HFFc6 (cell line): Measurements from ENCODE around the gene PFKFB1. TPM values are rescaled to one million over a fixed set of nuclear protein-coding genes. Genes with fewer than 3 reads are reported as not detected.

Experiments
- DNase-seq: peaks from one replicate; pipeline ENCODE4 v3.0.0-alpha.2; 2018
- H3K27ac Mint-ChIP-seq: 2 replicates; pipeline ENCODE4 v1.8.0; 2020; ENCODE audit warnings: mild to moderate bottlenecking, mixed read lengths
- H3K27me3 Mint-ChIP-seq: 2 replicates; pipeline ENCODE4 v1.8.0; 2021; ENCODE audit warnings: mild to moderate bottlenecking, moderate library complexity, mixed read lengths; ENCODE audit not compliant: insufficient read depth
- H3K36me3 Mint-ChIP-seq: 2 replicates; pipeline ENCODE4 v1.8.0; 2021; ENCODE audit warnings: low read depth, mixed read lengths
- H3K4me1 Mint-ChIP-seq: 2 replicates; pipeline ENCODE4 v1.8.0; 2020; ENCODE audit warnings: low read depth, mixed read lengths
- H3K4me3 Mint-ChIP-seq: 2 replicates; pipeline ENCODE4 v1.8.0; 2020; ENCODE audit warnings: mild to moderate bottlenecking, moderate library complexity, mixed read lengths
- H3K9me3 Mint-ChIP-seq: 2 replicates; pipeline ENCODE4 v1.8.0; 2020; ENCODE audit warnings: mild to moderate bottlenecking, mixed read lengths
- total RNA-seq, 6 experiments: library from RNA; stranded (reverse); fragmentation: NEBNext Ultra II Directional; extraction: Animal tissue kit (Norgen Biotek cat#: 25700); gene quantifications; 2 replicates in 1 of 6; 3 replicates in 5 of 6; pipeline ENCODE4 v1.2.3, GENCODE V29; 2021
- TF ChIP-seq, protein P1 (sequence below): fragments of 200-600 bp; sonication (generic); IDR thresholded peaks from 2 replicates; pipeline ENCODE4 v1.5.0; 2021; ENCODE audit warnings: antibody characterized with exemption, mild to moderate bottlenecking

PFKFB1 gene
- total RNA-seq, 6 experiments from 2014 or later: not detected

DNA sequence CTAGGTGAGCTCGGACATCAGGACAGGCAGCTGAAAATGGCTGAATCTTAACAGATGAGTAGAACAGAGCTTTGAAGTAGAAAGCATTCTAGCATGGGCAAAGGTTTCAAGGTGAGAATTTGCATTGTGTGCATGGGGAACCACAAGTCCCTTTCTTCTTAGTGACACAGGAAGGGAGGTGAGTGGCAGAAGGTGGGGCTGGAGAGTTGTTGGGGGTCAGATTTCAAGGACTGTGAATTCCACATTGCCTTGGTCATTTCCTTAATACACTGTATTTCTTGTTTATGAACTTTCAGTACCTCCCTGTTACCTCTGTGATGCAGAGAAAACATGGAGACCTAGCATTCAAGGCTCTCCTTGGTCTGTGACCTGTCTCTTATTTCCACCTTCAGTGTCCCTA lies 10.2 kb upstream of the PFKFB1 start:
- H3K27me3 Mint-ChIP-seq: peaks cover 2% of the 10 kb centered on the region; the same call in 1 of the 2 replicates
- peaks cover 34% of the 10 kb centered on the region for H3K4me1 Mint-ChIP-seq
- TF ChIP-seq, protein P1, sequence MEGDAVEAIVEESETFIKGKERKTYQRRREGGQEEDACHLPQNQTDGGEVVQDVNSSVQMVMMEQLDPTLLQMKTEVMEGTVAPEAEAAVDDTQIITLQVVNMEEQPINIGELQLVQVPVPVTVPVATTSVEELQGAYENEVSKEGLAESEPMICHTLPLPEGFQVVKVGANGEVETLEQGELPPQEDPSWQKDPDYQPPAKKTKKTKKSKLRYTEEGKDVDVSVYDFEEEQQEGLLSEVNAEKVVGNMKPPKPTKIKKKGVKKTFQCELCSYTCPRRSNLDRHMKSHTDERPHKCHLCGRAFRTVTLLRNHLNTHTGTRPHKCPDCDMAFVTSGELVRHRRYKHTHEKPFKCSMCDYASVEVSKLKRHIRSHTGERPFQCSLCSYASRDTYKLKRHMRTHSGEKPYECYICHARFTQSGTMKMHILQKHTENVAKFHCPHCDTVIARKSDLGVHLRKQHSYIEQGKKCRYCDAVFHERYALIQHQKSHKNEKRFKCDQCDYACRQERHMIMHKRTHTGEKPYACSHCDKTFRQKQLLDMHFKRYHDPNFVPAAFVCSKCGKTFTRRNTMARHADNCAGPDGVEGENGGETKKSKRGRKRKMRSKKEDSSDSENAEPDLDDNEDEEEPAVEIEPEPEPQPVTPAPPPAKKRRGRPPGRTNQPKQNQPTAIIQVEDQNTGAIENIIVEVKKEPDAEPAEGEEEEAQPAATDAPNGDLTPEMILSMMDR: no peak
- H3K36me3 Mint-ChIP-seq: peaks cover 9% of the 10 kb centered on the region
- H3K4me3 Mint-ChIP-seq: no peak overlapping the region
- DNase-seq: no peak
- no peaks in the 10 kb centered on the region for H3K9me3 Mint-ChIP-seq
- H3K27ac Mint-ChIP-seq: no peak overlapping the region

DNA sequence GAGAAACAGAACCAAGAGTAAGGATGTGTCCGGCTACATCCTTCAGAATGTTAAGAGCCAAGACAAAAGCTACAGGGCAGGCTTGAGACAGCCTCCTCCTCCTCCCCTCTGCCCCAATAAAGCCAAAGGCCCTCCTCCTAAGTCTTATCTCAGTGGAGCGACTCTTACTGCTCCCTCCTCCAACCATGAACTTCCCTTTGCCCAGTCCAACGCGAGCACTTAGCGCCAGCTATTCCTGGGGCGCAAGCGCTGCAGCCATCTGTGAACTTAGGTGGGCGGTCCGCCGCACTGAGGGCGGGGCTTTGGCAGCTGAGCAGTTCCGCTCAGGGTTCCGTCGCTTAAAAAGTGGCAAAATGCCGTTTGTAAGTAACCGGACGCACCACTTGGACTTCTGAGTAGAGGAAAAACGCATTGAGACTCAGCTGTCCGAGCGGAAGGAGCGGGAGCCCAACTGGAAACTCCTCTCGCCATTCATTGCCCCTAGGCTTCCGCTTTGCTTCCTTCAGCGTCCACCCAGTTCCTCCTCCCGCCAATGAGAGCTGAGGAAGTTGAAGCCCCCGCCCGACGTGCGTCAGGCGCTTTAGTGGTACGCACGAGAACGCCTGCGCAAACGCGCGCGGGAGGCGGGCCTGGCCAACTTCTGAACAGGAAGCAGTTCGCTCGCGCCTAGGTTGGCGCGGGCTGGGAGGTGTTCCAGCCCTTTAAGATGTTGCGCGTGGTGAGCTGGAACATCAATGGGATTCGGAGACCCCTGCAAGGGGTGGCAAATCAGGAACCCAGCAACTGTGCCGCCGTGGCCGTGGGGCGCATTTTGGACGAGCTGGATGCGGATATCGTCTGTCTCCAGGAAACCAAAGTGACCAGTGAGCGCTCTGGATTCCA lies 6.0 kb upstream of the PFKFB1 start, which contains the start of gene APEX2:
APEX2 (plus strand) TSS at position 647 of the 882 bp plus-strand sequence; CDS start at position 707, 60 bp downstream.
- H3K4me3 Mint-ChIP-seq: peak within 1 kb of the TSS; percentile 99
- H3K36me3 Mint-ChIP-seq: no peaks in the 10 kb centered on the region
- H3K27me3 Mint-ChIP-seq: no peaks in the 10 kb centered on the region; the same call in 1 of the 2 replicates
- H3K4me1 Mint-ChIP-seq: peaks cover 8% of the 10 kb centered on the region
- TF ChIP-seq, protein P1: no peak
- H3K9me3 Mint-ChIP-seq: no peaks in the 10 kb centered on the region
- DNase-seq: peak; percentile 89
- H3K27ac Mint-ChIP-seq: peak within 1 kb of the TSS; percentile 91

DNA sequence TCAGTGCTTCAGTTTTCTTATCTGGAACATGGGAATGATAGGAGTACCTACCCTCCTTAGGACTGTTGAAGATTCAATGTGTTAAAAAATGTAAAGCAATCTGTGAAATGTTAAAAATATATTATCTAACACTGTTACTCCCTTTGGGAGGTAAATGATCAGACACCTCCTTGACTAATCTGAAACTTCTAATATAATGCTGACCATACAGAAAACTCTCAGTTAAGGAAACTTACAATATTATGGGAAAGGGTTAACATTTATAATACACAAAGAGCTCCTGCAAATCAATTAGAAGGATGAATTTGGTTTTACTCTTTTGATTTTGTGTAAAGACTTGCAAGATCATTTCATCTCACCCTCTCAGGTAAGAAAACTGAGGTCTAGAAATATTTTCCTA lies 1.6 kb upstream of the PFKFB1 start:
- DNase-seq: no peak
- TF ChIP-seq, protein P1: no peak
- no peaks in the 10 kb centered on the region for H3K36me3 Mint-ChIP-seq
- peaks cover 9% of the 10 kb centered on the region for H3K27me3 Mint-ChIP-seq
- no peak overlapping the region for H3K27ac Mint-ChIP-seq
- no peak overlapping the region for H3K4me3 Mint-ChIP-seq
- no peaks in the 10 kb centered on the region for H3K9me3 Mint-ChIP-seq
- no peaks in the 10 kb centered on the region; the same call in 1 of the 2 replicates for H3K4me1 Mint-ChIP-seq

DNA sequence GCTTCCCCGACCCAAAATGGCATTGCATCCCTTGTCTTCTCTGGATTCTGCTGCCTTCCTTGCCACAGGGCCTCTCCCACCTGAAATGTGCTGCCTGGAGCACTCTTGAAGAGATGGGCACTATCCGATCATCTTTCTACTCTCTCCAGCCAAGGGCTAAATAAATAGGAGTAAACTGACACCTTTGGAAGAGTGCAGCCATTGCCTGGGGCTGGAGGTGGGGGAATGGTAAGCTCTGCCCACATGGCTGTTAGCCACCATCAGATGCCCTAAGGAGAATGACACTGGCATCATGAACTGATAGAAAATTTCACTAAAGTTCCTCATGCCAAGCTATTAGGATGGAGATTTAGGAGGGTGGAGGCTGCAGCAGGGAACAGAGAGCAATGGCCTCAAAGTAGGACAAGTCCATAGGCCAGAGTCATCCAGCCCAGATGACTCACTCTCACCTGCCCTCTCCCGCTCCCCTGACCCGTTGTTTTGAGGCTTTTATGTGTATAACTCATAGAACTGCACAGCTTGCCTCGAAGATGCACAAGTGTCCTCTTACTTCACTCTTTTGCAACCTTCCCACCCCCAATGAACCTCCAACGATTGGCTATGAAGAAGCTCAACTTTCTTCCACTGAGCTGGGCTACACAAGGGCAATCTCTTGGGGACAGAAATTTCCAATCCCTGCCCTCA lies 822 bp upstream of the PFKFB1 start:
- H3K27me3 Mint-ChIP-seq: peaks cover 9% of the 10 kb centered on the region
- H3K36me3 Mint-ChIP-seq: no peaks in the 10 kb centered on the region
- no peaks in the 10 kb centered on the region for H3K4me1 Mint-ChIP-seq
- no peak overlapping the region for H3K27ac Mint-ChIP-seq
- no peak for DNase-seq
- H3K9me3 Mint-ChIP-seq: no peaks in the 10 kb centered on the region
- TF ChIP-seq, protein P1: no peak
- no peak overlapping the region for H3K4me3 Mint-ChIP-seq

DNA sequence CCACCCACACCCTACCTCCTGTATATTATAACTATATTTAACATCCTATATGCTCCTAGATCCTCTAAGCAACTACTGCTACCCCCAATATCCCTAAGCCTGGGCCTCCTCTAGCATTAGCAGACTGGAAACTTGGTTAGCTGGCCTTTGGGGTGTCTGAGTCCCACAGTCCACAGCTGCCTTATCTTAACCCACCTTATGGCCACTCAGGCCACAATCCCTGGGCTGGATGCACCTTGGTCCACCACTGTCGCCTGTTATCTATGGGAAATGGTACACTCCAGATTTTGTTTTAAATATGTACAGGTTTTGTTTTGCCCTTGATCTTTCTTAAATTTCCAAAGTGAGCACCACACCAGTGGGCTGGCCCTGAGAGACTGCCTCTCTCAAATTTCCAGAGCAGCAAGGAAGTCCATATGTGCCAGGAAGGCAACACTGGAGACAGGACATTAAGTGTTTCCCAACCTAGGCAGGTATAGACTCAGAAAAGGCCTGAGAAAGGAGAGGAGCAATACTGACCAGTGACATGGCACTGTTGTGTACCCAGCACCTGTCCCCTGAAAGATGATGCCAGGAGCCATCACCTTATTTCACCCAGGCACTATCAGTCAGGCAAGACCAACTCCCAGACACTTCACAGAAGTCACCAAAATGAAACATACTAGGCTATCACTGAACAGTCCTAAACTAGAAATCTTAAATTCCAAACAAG lies 921 bp downstream of the PFKFB1 start:
- H3K9me3 Mint-ChIP-seq: no peaks in the 10 kb centered on the region

More for the DNA sequence above, 921 bp downstream of the PFKFB1 start:
- Mint-ChIP-seq H3K4me3 (no peak overlapping the region), H3K27ac (no peak overlapping the region), H3K4me1 (no peaks in the 10 kb centered on the region), H3K36me3 (no peaks in the 10 kb centered on the region), H3K27me3 (peaks cover 9% of the 10 kb centered on the region)
- TF ChIP-seq, protein P1: no peak
- DNase-seq: no peak
